Thoracic aorta (tissue), 2 donors: ENCODE data around the gene SYNE1. TPM values are rescaled to one million over a fixed set of nuclear protein-coding genes. Genes with fewer than 3 reads are reported as not detected.

Experiments
- ATAC-seq: fragments of 150-250 bp; one replicate; pipeline ENCODE4 v1.8.0; 2017; ENCODE audit warnings: low read depth; ENCODE audit not compliant: insufficient number of reproducible peaks, low FRiP score
- DNase-seq: peaks from one replicate; pipeline ENCODE4 v3.0.0-alpha.2; 2020; ENCODE audit warnings: low spot score
- H3K27ac ChIP-seq, 2 donors: fragments of 200-600 bp; sonication (generic); 1 replicate in 1 of 2; 2 replicates in 1 of 2; pipeline ENCODE4 v1.5.1; 2016; ENCODE audit warnings: mild to moderate bottlenecking in 2 of 2, moderate library complexity in 2 of 2
- H3K27me3 ChIP-seq: fragments of 200-600 bp; sonication (generic); replicated peaks from 2 replicates; pipeline ENCODE4 v1.6.0; 2016; ENCODE audit warnings: mild to moderate bottlenecking; ENCODE audit not compliant: insufficient read depth
- H3K36me3 ChIP-seq: fragments of 200-600 bp; sonication (generic); one replicate; pipeline ENCODE4 v1.5.1; 2016
- H3K4me1 ChIP-seq, 2 donors: fragments of 200-600 bp; sonication (generic); 1 replicate in 1 of 2; 2 replicates in 1 of 2; pipeline versions ENCODE4 v1.5.1 to v1.6.0; 2016; ENCODE audit warnings: low read depth in 2 of 2, mild to moderate bottlenecking in 1 of 2; ENCODE audit not compliant: control insufficient read depth in 1 of 2
- H3K4me3 ChIP-seq: fragments of 200-600 bp; sonication (generic); 2 replicates; pipeline ENCODE4 v1.5.1; 2016; ENCODE audit warnings: mild to moderate bottlenecking
- H3K9me3 ChIP-seq: fragments of 200-600 bp; sonication (generic); 2 replicates; pipeline ENCODE4 v1.5.1; 2016
- CTCF ChIP-seq: fragments of 200-600 bp; sonication (generic); IDR thresholded peaks from one replicate; pipeline ENCODE4 v1.5.1; 2019; ENCODE audit warnings: antibody characterized with exemption
- total RNA-seq, 2 donors: library from RNA; depleted of rRNA; stranded (reverse); fragments of >200 nt; gene quantifications; one replicate each; pipeline versions ENCODE4 v1.1.0 to v1.2.3, GENCODE V29; 2016

SYNE1 gene
- total RNA-seq, 2 donors from 2014 or later = 462 to 552 TPM

GRCh38 chr6:152680151-152680550, 43.0 kb upstream of the SYNE1 start:
- H3K9me3 ChIP-seq = no peaks in the 10 kb centered on the region

GRCh38 chr6:152673236-152673635, 36.1 kb upstream of the SYNE1 start:
- TF ChIP-seq CTCF = no peak
- Histone ChIP-seq H3K4me1 (no peaks in the 10 kb centered on the region), H3K4me3 (no peak overlapping the region), H3K36me3 (no peaks in the 10 kb centered on the region), H3K9me3 (no peaks in the 10 kb centered on the region), H3K27ac (no peak overlapping the region), H3K27me3 (no peaks in the 10 kb centered on the region)
- DNase-seq (no peak), ATAC-seq (no peak)

More at GRCh38 chr6:152680151-152680550, 43.0 kb upstream of the SYNE1 start:
- DNase-seq (no peak), ATAC-seq (no peak)
- Histone ChIP-seq H3K4me1 (no peaks in the 10 kb centered on the region), H3K36me3 (no peaks in the 10 kb centered on the region), H3K4me3 (no peak overlapping the region), H3K27me3 (no peaks in the 10 kb centered on the region), H3K27ac (no peak overlapping the region)
- TF ChIP-seq CTCF = no peak

GRCh38 chr6:152671171-152671570, 34.0 kb upstream of the SYNE1 start:
- no peak overlapping the region for H3K4me3 ChIP-seq
- DNase-seq = no peak
- no peaks in the 10 kb centered on the region for H3K27me3 ChIP-seq
- H3K9me3 ChIP-seq = no peaks in the 10 kb centered on the region
- H3K27ac ChIP-seq = no peak overlapping the region
- TF ChIP-seq CTCF = no peak
- no peaks in the 10 kb centered on the region for H3K36me3 ChIP-seq
- no peaks in the 10 kb centered on the region for H3K4me1 ChIP-seq
- ATAC-seq = no peak

DNA sequence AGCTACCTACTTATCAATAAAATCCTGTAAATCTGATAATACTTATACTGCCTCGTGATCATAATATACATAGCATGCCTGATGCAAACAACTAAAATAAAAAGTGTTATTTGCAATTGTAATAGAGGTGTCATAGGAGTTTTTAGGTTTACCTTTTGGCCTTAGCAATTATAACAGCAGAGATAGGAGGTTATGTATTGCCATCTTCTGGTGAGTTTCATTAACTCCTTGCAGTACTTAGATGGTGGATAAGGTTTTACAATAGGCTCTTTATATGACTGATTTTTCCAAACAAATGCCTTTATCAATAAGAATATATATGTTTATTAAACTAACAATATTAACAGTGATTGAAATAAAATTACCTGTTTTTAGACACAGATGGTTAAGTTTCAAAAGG, 32.7 kb upstream of the SYNE1 start:
- H3K9me3 ChIP-seq = no peaks in the 10 kb centered on the region
- no peaks in the 10 kb centered on the region for H3K4me1 ChIP-seq
- no peak for TF ChIP-seq CTCF
- DNase-seq = no peak
- no peaks in the 10 kb centered on the region for H3K36me3 ChIP-seq
- no peaks in the 10 kb centered on the region for H3K27me3 ChIP-seq
- no peak overlapping the region for H3K27ac ChIP-seq
- ATAC-seq = no peak
- no peak overlapping the region for H3K4me3 ChIP-seq

DNA sequence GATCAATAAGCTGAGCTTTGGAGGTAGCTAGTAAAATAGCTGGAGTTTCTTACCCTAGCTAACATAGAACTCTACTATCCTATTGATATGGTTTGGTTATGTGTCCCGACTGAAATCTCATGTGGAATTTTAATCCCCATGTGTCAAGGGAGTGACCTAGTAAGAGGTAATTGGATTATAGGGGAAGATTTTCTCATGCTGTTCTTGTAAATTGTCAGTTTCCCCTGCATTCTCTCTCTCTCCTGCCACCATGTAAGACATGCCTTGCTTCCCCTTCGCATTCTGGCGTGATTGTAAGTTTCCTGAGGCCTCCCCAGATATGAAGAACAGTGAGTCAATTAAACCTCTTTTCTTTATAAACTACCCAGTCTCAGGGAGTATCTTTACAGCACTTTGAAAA, 24.6 kb upstream of the SYNE1 start:
- ATAC-seq = no peak
- Histone ChIP-seq H3K4me1 (no peaks in the 10 kb centered on the region), H3K27me3 (no peaks in the 10 kb centered on the region), H3K4me3 (no peak overlapping the region), H3K9me3 (no peaks in the 10 kb centered on the region), H3K27ac (no peak overlapping the region), H3K36me3 (no peaks in the 10 kb centered on the region)
- TF ChIP-seq CTCF = no peak
- DNase-seq = no peak
